ENCODE data around the gene MAFG. TPM values are rescaled to one million over a fixed set of nuclear protein-coding genes. Genes with fewer than 3 reads are reported as not detected.

MAFG gene
- total RNA-seq, 6 donors from 2014 or later, result 23.0 to 46.4 (median 28.8) TPM

- Histone ChIP-seq H3K27me3 (no peaks in the 10 kb centered on the region), H3K4me1 (peaks cover 12 to 22% (median 14%) of the 10 kb centered on the region in 4 donors), H3K4me3 (peak within 1 kb of the TSS in 3 of 4 donors; percentile 38 to 46 (median 42)), H3K27ac (no peak within 1 kb of the TSS), H3K36me3 (peaks cover 6 to 71% (median 55%) of the 10 kb centered on the region in 4 donors), H3K9me3 (no peaks in the 10 kb centered on the region)
- DNase-seq (peak in 1 of 2 donors; percentile 89), ATAC-seq (ENCODE audit: low FRiP score in 2 of 2) (peak in 1 of 2 donors; percentile 63)
- WGBS, 2 donors, result 0 to 17% methylated on average over 6 to 24 of the region's 79 CpGs
- TF ChIP-seq EP300 (IDR thresholded peaks at IDR 0.05) (no peak), CTCF (IDR thresholded peaks at IDR 0.05) (no peak), POLR2A (IDR thresholded peaks at IDR 0.05) (peak in 1 of 4 donors; percentile 26)
Observed at GRCh38 chr17:81902023-81902652, 25.4 kb downstream of the MAFG start, which contains the start of gene NPB. NPB (plus strand) TSS chr17:81902238; CDS start chr17:81902278, 40 bp downstream.

- ATAC-seq (ENCODE audit: low FRiP score in 2 of 2) (no peak), DNase-seq (peak in 1 of 2 donors; percentile 36)
- 84 to 87% methylated on average over 7 to 12 of the region's 21 CpGs for WGBS, 2 donors
- H3K36me3 ChIP-seq, result peaks cover 6 to 71% (median 54%) of the 10 kb centered on the region in 4 donors
- no peaks in the 10 kb centered on the region for H3K9me3 ChIP-seq
- peaks cover 12 to 22% (median 14%) of the 10 kb centered on the region in 4 donors for H3K4me1 ChIP-seq
- no peaks in the 10 kb centered on the region for H3K27me3 ChIP-seq
- peak overlapping the region in 3 of 4 donors; percentile 38 to 46 (median 42) for H3K4me3 ChIP-seq
- no peak for TF ChIP-seq CTCF (IDR thresholded peaks at IDR 0.05)
- no peak for TF ChIP-seq EP300 (IDR thresholded peaks at IDR 0.05)
- no peak for TF ChIP-seq POLR2AphosphoS5 (IDR thresholded peaks at IDR 0.05)
- H3K27ac ChIP-seq, result no peak overlapping the region
Observed at GRCh38 chr17:81901167-81902022, 26.1 kb downstream of the MAFG start.

- Histone ChIP-seq H3K36me3 (peaks cover 6 to 72% (median 57%) of the 10 kb centered on the region in 4 donors), H3K27ac (no peak overlapping the region), H3K4me1 (peaks cover 12 to 22% (median 14%) of the 10 kb centered on the region in 4 donors), H3K4me3 (no peak overlapping the region), H3K27me3 (no peaks in the 10 kb centered on the region), H3K9me3 (no peaks in the 10 kb centered on the region)
- TF ChIP-seq CTCF (IDR thresholded peaks at IDR 0.05) (no peak), POLR2A (IDR thresholded peaks at IDR 0.05) (no peak), POLR2AphosphoS5 (IDR thresholded peaks at IDR 0.05) (no peak), EP300 (IDR thresholded peaks at IDR 0.05) (no peak)
- WGBS, 2 donors, result 86 to 87% methylated on average over 10 to 18 of the region's 18 CpGs
- no peak for ATAC-seq (ENCODE audit: low FRiP score in 2 of 2)
- DNase-seq, result peak in 1 of 2 donors; percentile 73
Observed at GRCh38 chr17:81900181-81900820, 27.2 kb downstream of the MAFG start.

GRCh38 chr17:81899514-81900166 lies 27.9 kb downstream of the MAFG start:
- H3K36me3 ChIP-seq, result peaks cover 6 to 71% (median 58%) of the 10 kb centered on the region in 4 donors

More at GRCh38 chr17:81899514-81900166, 27.9 kb downstream of the MAFG start:
- WGBS, 2 donors, result 94 to 95% methylated on average over 22 of the region's 22 CpGs
- H3K4me3 ChIP-seq, result no peak overlapping the region
- H3K27me3 ChIP-seq, result no peaks in the 10 kb centered on the region
- TF ChIP-seq CTCF (IDR thresholded peaks at IDR 0.05), result no peak
- TF ChIP-seq EP300 (IDR thresholded peaks at IDR 0.05), result no peak
- TF ChIP-seq POLR2A (IDR thresholded peaks at IDR 0.05), result no peak
- TF ChIP-seq POLR2AphosphoS5 (IDR thresholded peaks at IDR 0.05), result no peak
- no peak overlapping the region for H3K27ac ChIP-seq
- DNase-seq (peak in 1 of 2 donors; percentile 69), ATAC-seq (ENCODE audit: low FRiP score in 2 of 2) (no peak)
- no peaks in the 10 kb centered on the region for H3K9me3 ChIP-seq
- peaks cover 12 to 22% (median 14%) of the 10 kb centered on the region in 4 donors for H3K4me1 ChIP-seq

All from upper lobe of left lung (tissue), 6 donors.